GM21723 (cell line): Measurements from ENCODE around the gene PIPOX.
"Not testable (repeated sequence)": the region's sequence is repeated elsewhere in the genome, so short reads cannot be mapped to it uniquely, and the experiment has no call there.

ENCODE experiments used
- ATAC-seq: cut with Tn5 transposase; IDR thresholded peaks from one replicate; pipeline ENCODE4 v1.9.1; 2021; ENCODE audit warnings: mild to moderate bottlenecking, moderate library complexity; ENCODE audit not compliant: unreplicated experiment

PIPOX gene

GRCh38 chr17:29074488-29074887 is 31.5 kb downstream of the PIPOX start:
- ATAC-seq = no peak

GRCh38 chr17:29076087-29076486 is 33.1 kb downstream of the PIPOX start:
- no peak for ATAC-seq

- no peak for ATAC-seq
These were observed 33.8 kb downstream of the PIPOX start for GRCh38 chr17:29076722-29077121.

GRCh38 chr17:29077320-29077719 is 34.4 kb downstream of the PIPOX start:
- ATAC-seq = no peak

- no peak for ATAC-seq
These were observed 35.5 kb downstream of the PIPOX start for GRCh38 chr17:29078183-29079045.

- ATAC-seq = no peak
These were observed 36.5 kb downstream of the PIPOX start for GRCh38 chr17:29079433-29079832.

- no peak for ATAC-seq
These were observed 36.9 kb downstream of the PIPOX start for GRCh38 chr17:29079887-29080286.

GRCh38 chr17:29080323-29080722 is 37.4 kb downstream of the PIPOX start:
- ATAC-seq = no peak

- no peak for ATAC-seq
These were observed 38.0 kb downstream of the PIPOX start for GRCh38 chr17:29080965-29081364.

- no peak for ATAC-seq
These were observed 41.7 kb downstream of the PIPOX start for GRCh38 chr17:29084541-29085146.

GRCh38 chr17:29085223-29085622 is 42.3 kb downstream of the PIPOX start:
- no peak for ATAC-seq

- no peak for ATAC-seq
These were observed 43.8 kb downstream of the PIPOX start for GRCh38 chr17:29086628-29087332.

- ATAC-seq = not testable (repeated sequence)
These were observed 45.8 kb downstream of the PIPOX start for GRCh38 chr17:29088782-29089181.

GRCh38 chr17:29089601-29090044 is 46.7 kb downstream of the PIPOX start:
- ATAC-seq = no peak

GRCh38 chr17:29090108-29090507 is 47.2 kb downstream of the PIPOX start:
- no peak for ATAC-seq

- no peak for ATAC-seq
These were observed 48.0 kb downstream of the PIPOX start for GRCh38 chr17:29090750-29091605.

GRCh38 chr17:29091606-29092289 is 48.8 kb downstream of the PIPOX start:
- ATAC-seq = no peak

- ATAC-seq = no peak
These were observed 50.3 kb downstream of the PIPOX start for GRCh38 chr17:29093090-29093871.

- no peak for ATAC-seq
These were observed 51.3 kb downstream of the PIPOX start for GRCh38 chr17:29094101-29094708.
